Lung (tissue), 12 donors: Measurements from ENCODE around the gene ANKRD40. TPM values are rescaled to one million over a fixed set of nuclear protein-coding genes. Genes with fewer than 3 reads are reported as not detected.

Experiments used
- ATAC-seq: fragments of 200-7000 bp; cut with Tn5 transposase; one replicate; pipeline ENCODE4 v1.9.1; 2020; ENCODE audit warnings: moderate number of reproducible peaks; ENCODE audit not compliant: insufficient read depth, low FRiP score
- DNase-seq, 3 donors: peaks; one replicate each; pipeline ENCODE4 v3.0.0-alpha.2; 2013 to 2017
- H3K27ac ChIP-seq, 2 donors: one replicate each; pipeline ENCODE4 v1.5.1; 2013; ENCODE audit warnings: mild to moderate bottlenecking in 2 of 2, moderate library complexity in 2 of 2, control low read depth in 1 of 2, inconsistent platforms in 1 of 2, low read depth in 1 of 2, low read length in 1 of 2
- H3K27me3 ChIP-seq, 3 donors: one replicate each; pipeline ENCODE4 v1.5.1; 2013; ENCODE audit warnings: low read length in 2 of 3; ENCODE audit not compliant: control insufficient read depth in 3 of 3, insufficient read depth in 3 of 3
- H3K36me3 ChIP-seq, 4 donors: one replicate each; pipeline ENCODE4 v1.5.1; 2013; ENCODE audit warnings: low read length in 4 of 4, mild to moderate bottlenecking in 1 of 4, moderate library complexity in 1 of 4; ENCODE audit not compliant: control insufficient read depth in 4 of 4, insufficient read depth in 4 of 4
- H3K4me1 ChIP-seq, 5 donors: one replicate each; pipeline ENCODE4 v1.5.1; 2013; ENCODE audit warnings: low read length in 5 of 5, mild to moderate bottlenecking in 2 of 5, moderate library complexity in 1 of 5; ENCODE audit not compliant: control insufficient read depth in 5 of 5, insufficient read depth in 5 of 5
- H3K4me3 ChIP-seq: one replicate; pipeline ENCODE4 v1.5.1; 2013; ENCODE audit warnings: mild to moderate bottlenecking, control low read depth, moderate library complexity
- H3K9ac ChIP-seq, 2 donors: one replicate each; pipeline ENCODE4 v1.5.1; 2013; ENCODE audit warnings: low read length in 2 of 2, control low read depth in 1 of 2; ENCODE audit not compliant: insufficient read depth in 1 of 2
- H3K9me3 ChIP-seq, 4 donors: one replicate each; pipeline ENCODE4 v1.5.1; 2013; ENCODE audit warnings: low read length in 3 of 4, mild to moderate bottlenecking in 1 of 4, moderate library complexity in 1 of 4; ENCODE audit not compliant: control insufficient read depth in 4 of 4, insufficient read depth in 3 of 4
- WGBS, 2 donors: extraction: QIAGEN DNeasy Blood & Tissue Kit; methylation state at CpG; one replicate each; pipeline ENCODE4 v1.1.7; 2013; 5-methylcytosine and 5-hydroxymethylcytosine counted together
- polyA plus RNA-seq, 2 donors: library from polyadenylated mRNA; stranded (reverse); fragments of 200-250 nt; gene quantifications; one replicate each; pipeline ENCODE4 v1.2.1, GENCODE V29; 2013
- total RNA-seq, 2 donors: library from RNA; depleted of rRNA in 1 of 2; stranded (reverse); fragments of >200 nt in 1 of 2; gene quantifications; one replicate each; pipeline ENCODE4 v1.2.1, GENCODE V29; 2014 to 2021
- TF ChIP-seq, protein P1 (sequence below): IDR thresholded peaks from 2 replicates; pipeline ENCODE4 v1.5.1; 2012; ENCODE audit warnings: mild to moderate bottlenecking; ENCODE audit errors: control extremely low read depth, extremely low read depth
- donor health status: control.
- donor health status: control.
- donor health status: Bipolar disorder and iron deficiency.
- donor health status: healthy.
- donor health status: DM: yes; HTN: yes; CAD: no.

The ANKRD40 gene
- total and polyA plus RNA-seq, 4 donors: 14.6 to 38.9 (median 25.1) TPM

DNA sequence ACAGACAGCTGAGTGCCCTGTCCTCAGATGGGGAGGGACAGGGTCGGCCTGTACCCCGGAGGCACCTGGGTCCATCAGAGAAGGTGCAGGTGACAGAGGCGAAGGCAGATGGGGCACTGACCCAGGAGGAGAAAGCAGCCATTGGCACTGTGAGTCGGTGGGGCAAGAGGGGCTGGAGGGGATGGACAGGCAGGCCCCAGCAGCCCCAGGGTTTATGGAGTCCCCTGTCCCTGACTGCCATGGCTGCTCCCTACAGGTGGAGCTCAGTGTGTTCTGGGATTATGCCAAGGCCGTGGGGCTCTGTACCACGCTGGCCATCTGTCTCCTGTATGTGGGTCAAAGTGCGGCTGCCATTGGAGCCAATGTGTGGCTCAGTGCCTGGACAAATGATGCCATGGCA lies 32.1 kb downstream of the ANKRD40 start:
- 93 to 96% methylated on average over 7 of the region's 7 CpGs for WGBS, 2 donors
- Histone ChIP-seq H3K27me3 (no peaks in the 10 kb centered on the region), H3K9me3 (no peaks in the 10 kb centered on the region), H3K4me3 (no peak overlapping the region), H3K9ac (no peak overlapping the region), H3K36me3 (peaks cover 0 to 9% (median 4%) of the 10 kb centered on the region in 4 donors), H3K27ac (no peak overlapping the region), H3K4me1 (peaks cover 0 to 27% (median 10%) of the 10 kb centered on the region in 5 donors)
- TF ChIP-seq, protein P1, sequence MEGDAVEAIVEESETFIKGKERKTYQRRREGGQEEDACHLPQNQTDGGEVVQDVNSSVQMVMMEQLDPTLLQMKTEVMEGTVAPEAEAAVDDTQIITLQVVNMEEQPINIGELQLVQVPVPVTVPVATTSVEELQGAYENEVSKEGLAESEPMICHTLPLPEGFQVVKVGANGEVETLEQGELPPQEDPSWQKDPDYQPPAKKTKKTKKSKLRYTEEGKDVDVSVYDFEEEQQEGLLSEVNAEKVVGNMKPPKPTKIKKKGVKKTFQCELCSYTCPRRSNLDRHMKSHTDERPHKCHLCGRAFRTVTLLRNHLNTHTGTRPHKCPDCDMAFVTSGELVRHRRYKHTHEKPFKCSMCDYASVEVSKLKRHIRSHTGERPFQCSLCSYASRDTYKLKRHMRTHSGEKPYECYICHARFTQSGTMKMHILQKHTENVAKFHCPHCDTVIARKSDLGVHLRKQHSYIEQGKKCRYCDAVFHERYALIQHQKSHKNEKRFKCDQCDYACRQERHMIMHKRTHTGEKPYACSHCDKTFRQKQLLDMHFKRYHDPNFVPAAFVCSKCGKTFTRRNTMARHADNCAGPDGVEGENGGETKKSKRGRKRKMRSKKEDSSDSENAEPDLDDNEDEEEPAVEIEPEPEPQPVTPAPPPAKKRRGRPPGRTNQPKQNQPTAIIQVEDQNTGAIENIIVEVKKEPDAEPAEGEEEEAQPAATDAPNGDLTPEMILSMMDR: no peak
- DNase-seq (no peak), ATAC-seq (no peak)

DNA sequence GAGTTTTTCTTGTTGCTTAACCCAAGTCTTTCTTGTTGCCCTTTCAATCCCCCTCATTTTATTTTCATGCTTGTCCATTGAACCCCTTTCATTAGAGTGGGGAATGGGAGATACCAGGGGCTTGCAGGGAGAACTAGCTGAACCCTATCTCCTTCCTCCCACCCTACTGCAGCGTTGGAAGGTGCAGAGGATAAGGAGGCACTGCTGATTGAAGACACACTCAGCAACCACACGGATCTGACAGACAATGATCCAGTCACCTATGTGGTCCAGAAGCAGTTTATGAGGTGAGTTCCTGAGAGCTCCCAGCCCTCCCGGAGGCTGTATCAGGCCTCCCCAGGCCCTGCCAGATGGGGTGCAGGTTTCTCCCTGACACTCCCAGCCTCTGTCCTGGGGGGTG lies 32.5 kb downstream of the ANKRD40 start:
- ATAC-seq (no peak), DNase-seq (no peak)
- no peak overlapping the region for H3K9ac ChIP-seq
- TF ChIP-seq, protein P1: no peak
- peaks cover 0 to 9% (median 4%) of the 10 kb centered on the region in 4 donors for H3K36me3 ChIP-seq
- no peaks in the 10 kb centered on the region for H3K27me3 ChIP-seq
- peaks cover 0 to 29% (median 10%) of the 10 kb centered on the region in 5 donors for H3K4me1 ChIP-seq
- no peak overlapping the region for H3K4me3 ChIP-seq
- H3K9me3 ChIP-seq: no peaks in the 10 kb centered on the region
- 87 to 88% methylated on average over 3 of the region's 3 CpGs for WGBS, 2 donors
- no peak overlapping the region for H3K27ac ChIP-seq

DNA sequence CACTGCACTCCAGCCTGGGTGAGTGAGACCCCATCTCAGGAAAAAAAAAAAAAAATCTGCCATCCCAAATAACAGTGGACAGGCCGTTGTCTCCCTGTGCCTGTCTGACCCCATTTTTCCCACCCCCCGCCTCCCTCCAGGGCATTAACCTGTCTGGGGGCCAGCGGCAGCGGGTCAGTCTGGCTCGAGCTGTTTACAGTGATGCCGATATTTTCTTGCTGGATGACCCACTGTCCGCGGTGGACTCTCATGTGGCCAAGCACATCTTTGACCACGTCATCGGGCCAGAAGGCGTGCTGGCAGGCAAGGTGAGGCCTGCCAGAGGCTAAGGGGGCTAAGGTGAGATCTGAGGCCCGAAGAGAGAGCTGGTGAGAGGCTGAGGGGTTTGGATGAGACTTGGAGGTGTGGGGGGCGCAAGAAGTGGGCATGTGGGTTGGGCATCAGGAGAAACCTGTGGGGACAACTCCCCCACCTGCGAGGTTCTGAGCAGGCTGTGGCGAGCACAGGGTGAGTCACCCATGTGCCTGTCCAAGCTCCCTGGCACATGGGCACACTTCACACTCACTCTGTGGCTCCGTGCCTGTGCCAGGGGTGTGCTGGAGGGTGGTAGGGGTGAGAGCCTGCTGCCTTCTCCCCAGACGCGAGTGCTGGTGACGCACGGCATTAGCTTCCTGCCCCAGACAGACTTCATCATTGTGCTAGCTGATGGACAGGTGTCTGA lies 34.7 kb downstream of the ANKRD40 start:
- H3K4me3 ChIP-seq: no peak overlapping the region
- H3K4me1 ChIP-seq: peaks cover 0 to 32% (median 10%) of the 10 kb centered on the region in 5 donors
- DNase-seq (no peak), ATAC-seq (no peak)
- no peaks in the 10 kb centered on the region for H3K9me3 ChIP-seq
- TF ChIP-seq, protein P1: no peak
- no peak overlapping the region for H3K27ac ChIP-seq
- 89 to 93% methylated on average over 20 of the region's 20 CpGs for WGBS, 2 donors
- H3K36me3 ChIP-seq: peaks cover 0 to 7% (median 3%) of the 10 kb centered on the region in 4 donors
- H3K9ac ChIP-seq: no peak overlapping the region
- H3K27me3 ChIP-seq: no peaks in the 10 kb centered on the region
